ENCODE results near the gene ZNF853.
A peak's percentile ranks its signal among the peaks of the same experiment; 100 is the strongest.
"Not testable (repeated sequence)": the region's sequence is repeated elsewhere in the genome, so short reads cannot be mapped to it uniquely, and the experiment has no call there.

The ZNF853 gene

GRCh38 chr7:6614953-6615722 is at the start of gene ZNF853:
Gene ZNF853, plus strand, starts transcription at chr7:6615610. Its CDS starts 565 bp downstream, at chr7:6616175.
- no peak for DNase-seq

GRCh38 chr7:6565655-6566054 is 49.8 kb upstream of the ZNF853 start:
- no peak for DNase-seq

GRCh38 chr7:6567886-6568285 is 47.5 kb upstream of the ZNF853 start:
- DNase-seq, result no peak

- DNase-seq, result peak; percentile 13
These were observed 44.1 kb upstream of the ZNF853 start for GRCh38 chr7:6571160-6571779.

GRCh38 chr7:6575281-6576023 is 40.0 kb upstream of the ZNF853 start:
- no peak for DNase-seq

- no peak for DNase-seq
These were observed 39.2 kb upstream of the ZNF853 start for GRCh38 chr7:6576024-6576866.

GRCh38 chr7:6576867-6577368 is 38.5 kb upstream of the ZNF853 start:
- DNase-seq, result not testable (repeated sequence)

- DNase-seq, result peak; percentile 57
These were observed 37.9 kb upstream of the ZNF853 start, which contains the start of gene ZDHHC4 for GRCh38 chr7:6577369-6578113. Gene ZDHHC4, plus strand, starts transcription at chr7:6577454. Its CDS starts 3,108 bp downstream, at chr7:6580562.

- no peak for DNase-seq
These were observed 37.0 kb upstream of the ZNF853 start for GRCh38 chr7:6578114-6579084.

- no peak for DNase-seq
These were observed 36.0 kb upstream of the ZNF853 start for GRCh38 chr7:6579446-6579845.

GRCh38 chr7:6585746-6586432 is 29.5 kb upstream of the ZNF853 start:
- not testable (repeated sequence) for DNase-seq

GRCh38 chr7:6588566-6588965 is 26.8 kb upstream of the ZNF853 start:
- no peak for DNase-seq

GRCh38 chr7:6589151-6589828 is 26.1 kb upstream of the ZNF853 start:
- DNase-seq, result no peak

- peak; percentile 79 for DNase-seq
These were observed 25.4 kb upstream of the ZNF853 start, which contains the start of gene INTS15 for GRCh38 chr7:6589829-6590644. Gene INTS15, plus strand, starts transcription at chr7:6590021. Its CDS starts 263 bp downstream, at chr7:6590284.

- DNase-seq, result no peak
These were observed 24.7 kb upstream of the ZNF853 start for GRCh38 chr7:6590645-6591110.

- no peak for DNase-seq
These were observed 15.3 kb upstream of the ZNF853 start for GRCh38 chr7:6600093-6600492.

- no peak for DNase-seq
These were observed 11.0 kb upstream of the ZNF853 start for GRCh38 chr7:6604458-6604857.

Data from NCI-H510A treated with DMSO at 0.1 percent for 48 hours (cell line).